Measurements from ENCODE around the gene ACSL6. TPM values are rescaled to one million over a fixed set of nuclear protein-coding genes. Genes with fewer than 3 reads are reported as not detected.
"Not testable (repeated sequence)": the region's sequence is repeated elsewhere in the genome, so short reads cannot be mapped to it uniquely, and the experiment has no call there.

ACSL6 gene
- polyA plus RNA-seq, 1 donor = 1.4 TPM

DNA sequence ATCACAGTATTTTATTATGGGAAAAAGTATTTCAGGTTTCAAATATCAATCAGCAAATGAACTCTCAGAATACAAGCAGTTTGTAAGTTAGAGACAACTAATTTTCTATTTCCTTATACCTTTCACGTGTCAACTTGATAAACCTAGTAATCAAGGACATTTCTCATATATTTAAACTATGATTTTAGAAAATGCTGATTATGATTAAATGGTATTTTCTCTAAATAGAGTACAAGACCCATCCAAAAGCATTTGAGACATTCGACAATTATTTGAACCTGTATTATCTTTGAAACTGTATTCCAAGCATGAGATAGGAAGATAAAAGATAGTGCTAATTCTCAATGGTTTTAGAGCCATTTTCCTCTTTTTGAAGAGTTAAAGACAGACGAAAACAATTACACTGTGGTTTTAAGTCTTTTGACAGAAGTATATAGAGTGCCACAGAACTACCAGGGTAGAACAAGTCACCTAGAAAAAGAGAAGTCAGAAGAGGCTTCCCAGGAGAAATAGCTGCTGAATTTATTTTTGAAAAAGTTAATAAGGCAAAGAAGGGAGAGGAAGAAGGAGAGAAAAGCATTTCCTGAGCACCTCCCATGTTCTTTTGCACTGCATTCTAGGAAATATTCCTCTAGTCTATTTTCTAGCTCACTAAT, 71.6 kb downstream of the ACSL6 start:
- DNase-seq = no peak

DNA sequence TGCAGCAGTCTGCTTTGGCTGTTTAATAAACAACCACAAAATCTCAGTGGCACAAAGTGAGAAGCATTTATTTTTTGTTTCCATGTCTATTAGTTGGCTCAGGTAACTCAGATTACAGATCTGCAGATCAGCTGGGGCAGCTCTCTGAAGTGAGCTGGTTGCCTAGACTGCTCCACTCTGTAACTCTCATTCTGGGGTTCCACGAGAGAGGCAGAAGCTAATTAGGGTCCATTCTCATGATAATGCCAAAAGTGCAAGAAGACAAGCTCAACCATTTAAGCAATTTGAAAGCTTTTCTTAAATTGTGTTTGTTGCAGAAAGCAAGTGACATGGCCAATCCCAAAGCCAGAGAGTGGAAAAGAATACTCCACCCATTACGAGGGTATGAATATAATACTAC, 79.2 kb downstream of the ACSL6 start:
- no peak for DNase-seq

DNA sequence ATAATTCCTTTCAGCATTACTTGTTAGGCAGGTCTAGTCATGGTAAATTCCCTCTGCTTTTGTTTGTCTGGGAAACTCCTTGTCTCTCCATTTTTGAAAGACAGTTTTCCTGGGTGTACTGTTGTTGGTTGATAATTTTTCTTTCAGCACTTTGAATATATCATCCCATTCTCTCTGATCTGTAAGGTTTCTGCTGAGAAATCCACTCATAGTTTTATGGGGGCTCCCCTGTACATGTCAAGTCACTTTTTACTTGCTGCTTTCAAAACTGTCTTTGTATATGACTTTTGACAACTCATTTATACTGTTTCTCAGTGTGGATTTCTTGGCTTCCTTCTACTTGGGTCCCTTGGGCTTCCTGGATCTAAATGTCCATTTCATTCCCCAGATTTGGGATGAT, 82.5 kb downstream of the ACSL6 start:
- no peak for DNase-seq

GRCh38 chr5:131926168-131926567, 85.3 kb downstream of the ACSL6 start:
- DNase-seq = no peak

DNA sequence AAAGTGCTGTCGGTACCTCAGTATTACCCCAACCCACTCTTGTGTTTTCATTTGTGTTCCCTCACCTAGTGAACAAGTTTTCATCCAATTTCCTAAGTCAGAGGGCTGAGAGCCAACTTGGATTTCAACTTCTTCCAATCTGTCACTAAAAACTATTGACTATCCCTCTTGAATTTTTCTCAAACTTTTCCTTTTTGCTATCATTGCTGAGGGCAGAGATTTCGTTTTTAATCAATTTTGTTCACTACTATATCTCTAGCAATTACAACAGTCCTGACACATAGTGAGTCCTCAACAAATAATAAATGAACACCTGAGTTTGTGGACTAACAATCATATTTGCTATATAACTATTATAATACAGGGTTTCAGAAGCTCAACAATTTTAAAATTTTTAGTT, 95.0 kb downstream of the ACSL6 start:
- no peak for DNase-seq

- DNase-seq = no peak
These were observed 97.0 kb downstream of the ACSL6 start for GRCh38 chr5:131914472-131914871.

GRCh38 chr5:131913603-131914002, 97.9 kb downstream of the ACSL6 start:
- DNase-seq = no peak

DNA sequence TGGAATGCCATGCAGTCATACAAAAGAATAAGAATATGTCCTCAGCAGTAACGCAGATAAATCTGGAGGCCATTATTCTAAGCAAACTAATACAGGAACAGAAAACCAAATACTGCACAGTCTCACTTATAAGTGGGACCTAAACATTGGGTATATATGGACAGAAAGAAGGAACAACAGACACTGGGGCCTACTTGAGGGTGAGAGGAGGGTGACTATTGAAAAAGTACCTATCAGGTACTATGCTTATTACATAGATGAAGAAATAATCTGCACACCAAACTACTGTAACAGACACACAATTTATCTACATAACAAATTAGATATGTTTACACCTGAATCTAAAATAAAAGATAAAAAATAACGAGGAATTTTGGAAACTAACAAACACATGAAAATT, 104.8 kb downstream of the ACSL6 start:
- no peak for DNase-seq

- not testable (repeated sequence) for DNase-seq
These were observed 109.2 kb downstream of the ACSL6 start for GRCh38 chr5:131902266-131902665.

Other genes starting within 250 kb of the ACSL6 start
- gene FNIP1, start 214.6 kb downstream of the ACSL6 start, polyA plus RNA-seq (ENCODE audit: insufficient read length) = 21.4 TPM
- gene MEIKIN, start 66.0 kb downstream of the ACSL6 start, polyA plus RNA-seq (ENCODE audit: insufficient read length) = not detected
- gene IL3, start 49.0 kb upstream of the ACSL6 start, polyA plus RNA-seq (ENCODE audit: insufficient read length) = not detected
- not detected for gene CSF2, start 62.1 kb upstream of the ACSL6 start, polyA plus RNA-seq (ENCODE audit: insufficient read length)
- gene P4HA2, start 216.2 kb upstream of the ACSL6 start, polyA plus RNA-seq (ENCODE audit: insufficient read length) = 48.8 TPM
- gene PDLIM4, start 246.0 kb upstream of the ACSL6 start, polyA plus RNA-seq (ENCODE audit: insufficient read length) = 11.1 TPM